Naive thymus-derived CD8-positive, alpha-beta T cell (primary cell): Measurements from ENCODE around the gene PDLIM1. TPM values are rescaled to one million over a fixed set of nuclear protein-coding genes. Genes with fewer than 3 reads are reported as not detected.
"Not testable (repeated sequence)": the region's sequence is repeated elsewhere in the genome, so short reads cannot be mapped to it uniquely, and the experiment has no call there.

Source experiments
- ATAC-seq, 2 donors: fragments of 150-1000 bp; cut with Tn5 transposase in 1 of 2; sonication (Bioruptor Pico), chemical (Tn5 transposase) in 1 of 2; 1 replicate in 1 of 2; 2 replicates in 1 of 2; pipeline ENCODE4 v1.10.0; 2021; ENCODE audit warnings: mild to moderate bottlenecking in 2 of 2, moderate library complexity in 2 of 2
- POLR2A ChIA-PET: fragments of 350-600 bp; sonication (Branson Sonifier 250); formaldehyde crosslinking; loops from one replicate; lab custom pipeline; 2021; ENCODE audit warnings: antibody characterized with exemption; lab: Charles Lee
- DNase-seq, 10 donors: peaks; one replicate each; pipeline versions ENCODE4 v3.0.0 to v3.0.0-alpha.2; 2020 to 2022
- H3K27ac Mint-ChIP-seq, 10 donors: one replicate each; pipeline ENCODE4 v1.8.0; 2020 to 2022; ENCODE audit warnings: mild to moderate bottlenecking in 10 of 10, mixed read lengths in 10 of 10, moderate library complexity in 4 of 10, inconsistent platforms in 1 of 10
- H3K27me3 Mint-ChIP-seq, 5 donors: one replicate each; pipeline ENCODE4 v1.8.0; 2021 to 2022; ENCODE audit warnings: mixed read lengths in 5 of 5
- H3K36me3 Mint-ChIP-seq, 3 donors: one replicate each; pipeline ENCODE4 v1.8.0; 2020 to 2022; ENCODE audit warnings: mixed read lengths in 3 of 3, mild to moderate bottlenecking in 2 of 3, inconsistent platforms in 1 of 3
- H3K4me1 Mint-ChIP-seq, 4 donors: one replicate each; pipeline ENCODE4 v1.8.0; 2021 to 2022; ENCODE audit warnings: mixed read lengths in 4 of 4
- H3K4me3 Mint-ChIP-seq, 10 donors: one replicate each; pipeline ENCODE4 v1.8.0; 2020 to 2022; ENCODE audit warnings: mild to moderate bottlenecking in 10 of 10, mixed read lengths in 10 of 10, moderate library complexity in 6 of 10, inconsistent platforms in 1 of 10
- H3K9me3 Mint-ChIP-seq, 9 donors: one replicate each; pipeline ENCODE4 v1.8.0; 2020 to 2022; ENCODE audit warnings: mixed read lengths in 9 of 9, mild to moderate bottlenecking in 3 of 9, inconsistent platforms in 1 of 9, moderate library complexity in 1 of 9
- polyA plus RNA-seq, 3 donors: library from polyadenylated mRNA; unstranded; fragments of 300-500 nt; fragmentation: Illumina TruSeq; gene quantifications; one replicate each; pipeline ENCODE4 v1.2.3, GENCODE V29; 2021
- total RNA-seq, 8 experiments: library from RNA in 2 of 8; stranded (reverse) in 2 of 8; gene quantifications; one replicate each; pipeline ENCODE4 v1.2.3 and lab custom pipeline; 2021 to 2026

The PDLIM1 gene
- total and polyA plus RNA-seq, 5 experiments from 2014 or later = 0.48 to 15.2 (median 4.5) TPM

- Mint-ChIP-seq H3K36me3 (no peaks in the 10 kb centered on the region), H3K4me1 (peaks cover 0 to 4% (median 0%) of the 10 kb centered on the region in 4 donors), H3K27me3 (peaks cover 0 to 10% (median 4%) of the 10 kb centered on the region in 5 donors), H3K27ac (no peak overlapping the region), H3K4me3 (no peak overlapping the region), H3K9me3 (peaks cover 0 to 1% (median 0%) of the 10 kb centered on the region in 9 donors)
- POLR2A ChIA-PET = no interaction called here
- ATAC-seq (no peak), DNase-seq (no peak)
Measured at GRCh38 chr10:95237376-95238170, 53.2 kb downstream of the PDLIM1 start.

DNA sequence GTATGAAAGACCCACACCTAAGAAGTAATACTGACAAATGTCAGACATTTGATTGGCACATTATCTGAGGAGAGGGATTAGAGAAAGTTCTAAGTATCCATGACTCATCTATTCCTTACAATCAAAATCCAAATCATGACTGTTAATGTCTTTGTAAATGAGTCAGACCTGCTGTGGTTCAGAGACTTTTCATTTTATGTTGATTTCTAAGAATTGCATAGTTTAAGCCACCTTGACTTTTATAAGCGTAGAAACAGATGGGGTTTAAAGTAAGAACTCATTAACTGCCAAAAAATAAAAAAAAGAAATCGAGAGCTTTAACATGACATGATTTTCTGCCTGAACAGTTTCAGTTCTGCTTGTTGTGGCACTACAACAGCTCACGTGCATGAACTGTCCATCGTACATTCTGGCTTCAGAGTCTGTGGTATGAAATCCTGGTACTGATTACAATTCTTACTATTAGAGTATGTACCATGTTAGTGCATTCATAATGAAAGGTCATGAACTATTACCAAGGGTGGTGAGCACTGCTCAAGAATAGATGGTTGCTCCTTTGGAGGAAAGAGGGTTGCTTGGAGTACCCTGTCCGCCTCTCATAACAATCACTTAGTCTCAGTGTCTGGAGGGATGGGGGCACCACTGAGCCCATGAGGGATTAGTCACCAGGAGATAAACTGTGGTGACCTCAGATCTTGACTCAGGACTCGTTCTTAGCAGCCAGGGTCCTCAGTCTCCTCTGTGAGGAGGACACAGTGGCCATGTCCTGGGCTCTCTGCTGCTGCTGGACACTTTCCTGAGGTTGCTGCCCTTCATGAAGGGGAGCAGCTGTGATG is 54.5 kb downstream of the PDLIM1 start:
- POLR2A ChIA-PET = no interaction called here
- H3K4me3 Mint-ChIP-seq = no peak overlapping the region
- H3K9me3 Mint-ChIP-seq = peaks cover 0 to 2% (median 0%) of the 10 kb centered on the region in 9 donors
- peaks cover 0 to 10% (median 7%) of the 10 kb centered on the region in 5 donors for H3K27me3 Mint-ChIP-seq
- peaks cover 0 to 2% (median 0%) of the 10 kb centered on the region in 3 donors for H3K36me3 Mint-ChIP-seq
- no peak for ATAC-seq
- peaks cover 0 to 5% (median 2%) of the 10 kb centered on the region in 4 donors for H3K4me1 Mint-ChIP-seq
- H3K27ac Mint-ChIP-seq = no peak overlapping the region
- no peak for DNase-seq

DNA sequence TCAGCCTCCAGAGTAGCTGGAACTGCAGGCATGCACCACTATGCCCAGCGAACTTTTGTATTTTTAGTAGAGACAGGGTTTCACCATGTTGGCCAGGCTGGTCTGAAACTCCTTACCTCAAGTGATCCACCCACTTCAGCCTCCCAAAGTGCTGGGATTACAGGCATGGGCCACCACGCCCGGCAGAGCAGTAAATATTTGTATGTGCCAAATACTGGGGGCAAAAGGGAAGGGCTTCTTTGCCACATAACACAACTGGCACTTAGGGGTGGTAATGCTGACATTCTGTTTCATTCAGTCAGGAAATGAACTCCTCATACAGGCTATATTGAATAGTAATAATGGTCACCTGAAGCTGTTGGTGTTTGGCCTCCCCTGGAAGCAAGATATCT is 55.1 kb downstream of the PDLIM1 start:
- Mint-ChIP-seq H3K27me3 (peaks cover 0 to 14% (median 8%) of the 10 kb centered on the region in 5 donors), H3K4me1 (peaks cover 1 to 8% (median 8%) of the 10 kb centered on the region in 4 donors), H3K9me3 (peaks cover 0 to 3% (median 0%) of the 10 kb centered on the region in 9 donors), H3K4me3 (no peak overlapping the region), H3K27ac (no peak overlapping the region), H3K36me3 (peaks cover 0 to 5% (median 0%) of the 10 kb centered on the region in 3 donors)
- ATAC-seq = no peak
- POLR2A ChIA-PET = no interaction called here
- no peak for DNase-seq

- H3K27ac Mint-ChIP-seq = no peak overlapping the region
- peaks cover 3 to 14% (median 10%) of the 10 kb centered on the region in 4 donors for H3K4me1 Mint-ChIP-seq
- POLR2A ChIA-PET = no interaction called here
- H3K4me3 Mint-ChIP-seq = no peak overlapping the region
- DNase-seq (no peak), ATAC-seq (no peak)
- peaks cover 0 to 5% (median 0%) of the 10 kb centered on the region in 3 donors for H3K36me3 Mint-ChIP-seq
- peaks cover 0 to 3% (median 0%) of the 10 kb centered on the region in 9 donors for H3K9me3 Mint-ChIP-seq
- peaks cover 0 to 18% (median 8%) of the 10 kb centered on the region in 5 donors for H3K27me3 Mint-ChIP-seq
Measured at GRCh38 chr10:95234951-95235350, 55.9 kb downstream of the PDLIM1 start.

GRCh38 chr10:95233377-95234034 is 57.3 kb downstream of the PDLIM1 start:
- H3K27me3 Mint-ChIP-seq = peaks cover 0 to 26% (median 8%) of the 10 kb centered on the region in 5 donors
- ATAC-seq = no peak
- peaks cover 0 to 3% (median 0%) of the 10 kb centered on the region in 9 donors for H3K9me3 Mint-ChIP-seq
- DNase-seq = no peak
- peak overlapping the region in 1 of 10 donors; percentile 22 for H3K4me3 Mint-ChIP-seq
- peak overlapping the region in 1 of 10 donors; percentile 3 for H3K27ac Mint-ChIP-seq
- peaks cover 3 to 14% (median 10%) of the 10 kb centered on the region in 4 donors for H3K4me1 Mint-ChIP-seq
- POLR2A ChIA-PET = no interaction called here
- H3K36me3 Mint-ChIP-seq = peaks cover 0 to 5% (median 0%) of the 10 kb centered on the region in 3 donors

GRCh38 chr10:95230677-95231586 is 59.9 kb downstream of the PDLIM1 start:
- not testable (repeated sequence) for H3K36me3 Mint-ChIP-seq, H3K9me3 Mint-ChIP-seq
- Mint-ChIP-seq H3K4me1 (peaks cover 3 to 14% (median 8%) of the 10 kb centered on the region in 4 donors), H3K4me3 (peak overlapping the region; percentile 83 to 95 (median 88)), H3K27ac (peak overlapping the region; percentile 12 to 95 (median 74)), H3K27me3 (peaks cover 0 to 22% (median 6%) of the 10 kb centered on the region in 5 donors)
- DNase-seq (peak; percentile 18 to 79 (median 42)), ATAC-seq (peak; percentile 40 to 98)
- POLR2A ChIA-PET = interaction anchor here (0.6 to 1.5 kb wide), 2 partner anchors 47 to 919 kb away, joined by 4 to 5 read pairs; no protein-coding TSS in a partner anchor

- peak overlapping the region in 5 of 10 donors; percentile 61 to 95 (median 91) for H3K27ac Mint-ChIP-seq
- DNase-seq (no peak), ATAC-seq (no peak)
- H3K4me1 Mint-ChIP-seq = peaks cover 3 to 14% (median 8%) of the 10 kb centered on the region in 4 donors
- peak overlapping the region; percentile 83 to 95 (median 88) for H3K4me3 Mint-ChIP-seq
- peaks cover 0 to 3% (median 0%) of the 10 kb centered on the region in 9 donors for H3K9me3 Mint-ChIP-seq
- POLR2A ChIA-PET = interaction anchor here (1.5 kb wide), 1 partner anchor 46 kb away, joined by 5 read pairs; no protein-coding TSS in a partner anchor
- H3K27me3 Mint-ChIP-seq = peaks cover 0 to 22% (median 6%) of the 10 kb centered on the region in 5 donors
- peaks cover 0 to 5% (median 0%) of the 10 kb centered on the region in 3 donors for H3K36me3 Mint-ChIP-seq
Measured at GRCh38 chr10:95229724-95230627, 60.8 kb downstream of the PDLIM1 start.

DNA sequence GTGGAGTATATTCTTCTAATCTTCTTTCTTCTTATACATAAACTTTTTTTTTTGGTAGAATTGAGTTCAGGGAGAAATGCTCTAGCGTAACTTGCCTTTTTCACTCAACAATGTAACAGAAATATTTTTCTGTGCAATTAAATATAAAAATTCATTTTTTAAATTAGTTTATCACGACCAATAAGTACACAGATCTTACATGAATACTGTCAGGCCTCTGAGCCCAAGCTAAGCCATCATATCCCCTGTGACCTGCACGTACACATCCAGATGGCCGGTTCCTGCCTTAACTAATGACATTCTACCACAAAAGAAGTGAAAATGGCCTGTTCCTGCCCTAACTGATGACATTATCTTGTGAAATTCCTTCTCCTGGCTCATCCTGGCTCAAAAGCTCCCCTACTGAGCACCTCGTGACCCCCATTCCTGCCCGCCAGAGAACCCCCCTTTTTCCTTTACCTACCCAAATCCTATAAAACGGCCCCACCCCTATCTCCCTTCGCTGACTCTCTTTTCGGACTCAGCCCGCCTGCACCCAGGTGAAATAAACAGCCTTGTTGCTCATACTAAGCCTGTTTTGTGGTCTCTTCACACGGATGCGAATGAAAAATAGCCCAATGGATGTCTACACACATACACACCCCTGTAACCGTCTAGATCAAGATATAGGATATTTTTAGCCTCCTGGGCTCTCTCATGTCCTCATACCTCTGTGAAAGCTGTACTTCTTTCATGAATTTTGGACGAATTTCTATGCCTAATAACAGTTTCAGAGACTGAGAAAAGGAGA is 61.7 kb downstream of the PDLIM1 start:
- DNase-seq, ATAC-seq, H3K9me3 Mint-ChIP-seq, H3K36me3 Mint-ChIP-seq, POLR2A ChIA-PET: not testable (repeated sequence)
- peaks cover 0 to 22% (median 6%) of the 10 kb centered on the region in 5 donors for H3K27me3 Mint-ChIP-seq
- H3K4me3 Mint-ChIP-seq = peak overlapping the region in 2 of 10 donors; percentile 47 to 50
- peak overlapping the region in 1 of 10 donors; percentile 34 for H3K27ac Mint-ChIP-seq
- peaks cover 3 to 14% (median 8%) of the 10 kb centered on the region in 4 donors for H3K4me1 Mint-ChIP-seq

- ATAC-seq (no peak), DNase-seq (no peak)
- peaks cover 0 to 8% (median 0%) of the 10 kb centered on the region in 5 donors for H3K27me3 Mint-ChIP-seq
- peaks cover 0 to 3% (median 0%) of the 10 kb centered on the region in 9 donors for H3K9me3 Mint-ChIP-seq
- peaks cover 0 to under 1% (median 0%) of the 10 kb centered on the region in 4 donors for H3K4me1 Mint-ChIP-seq
- no peak overlapping the region for H3K27ac Mint-ChIP-seq
- H3K36me3 Mint-ChIP-seq = peaks cover 0 to 4% (median 0%) of the 10 kb centered on the region in 3 donors
- no peak overlapping the region for H3K4me3 Mint-ChIP-seq
- POLR2A ChIA-PET = no interaction called here
Measured at GRCh38 chr10:95225136-95225535, 65.7 kb downstream of the PDLIM1 start.

- H3K36me3 Mint-ChIP-seq = peaks cover 0 to 13% (median 0%) of the 10 kb centered on the region in 3 donors
- H3K27me3 Mint-ChIP-seq = peaks cover 0 to 7% (median 0%) of the 10 kb centered on the region in 5 donors
- no peaks in the 10 kb centered on the region for H3K4me1 Mint-ChIP-seq
- no peak overlapping the region for H3K4me3 Mint-ChIP-seq
- no peak for DNase-seq
- no peak for ATAC-seq
- POLR2A ChIA-PET = no interaction called here
- H3K27ac Mint-ChIP-seq = no peak overlapping the region
- peaks cover 0 to 7% (median under 1%) of the 10 kb centered on the region in 9 donors for H3K9me3 Mint-ChIP-seq
Measured at GRCh38 chr10:95221124-95221523, 69.7 kb downstream of the PDLIM1 start.
